Vagina (tissue), 2 donors: ENCODE data around the gene ATF6B. TPM values are rescaled to one million over a fixed set of nuclear protein-coding genes. Genes with fewer than 3 reads are reported as not detected.

Experiments used
- DNase-seq, 2 donors: peaks; one replicate each; pipeline ENCODE4 v3.0.0-alpha.2; 2017; ENCODE audit errors: extremely low spot score in 2 of 2
- H3K27ac ChIP-seq: fragments of 200-600 bp; sonication (generic); one replicate; pipeline ENCODE4 v1.5.1; 2019
- H3K27me3 ChIP-seq: fragments of 200-600 bp; sonication (generic); one replicate; pipeline ENCODE4 v1.5.1; 2019
- H3K36me3 ChIP-seq, 2 donors: fragments of 200-600 bp; sonication (generic); one replicate each; pipeline ENCODE4 v1.5.1; 2017 to 2019
- H3K4me1 ChIP-seq: fragments of 200-600 bp; sonication (generic); one replicate; pipeline ENCODE4 v1.5.1; 2019
- H3K4me3 ChIP-seq, 2 donors: fragments of 200-600 bp; sonication (generic); 1 replicate in 1 of 2; 2 replicates in 1 of 2; pipeline ENCODE4 v1.5.1; 2016 to 2019
- H3K9me3 ChIP-seq: fragments of 200-600 bp; sonication (generic); one replicate; pipeline ENCODE4 v1.5.1; 2019
- POLR2A ChIP-seq, 2 donors: fragments of 450-650 bp; IDR thresholded peaks; one replicate each; pipeline ENCODE4 v1.6.1; 2017; ENCODE audit warnings: antibody characterized with exemption in 2 of 2, mild to moderate bottlenecking in 2 of 2, moderate library complexity in 2 of 2
- POLR2AphosphoS5 ChIP-seq, 2 donors: sonication (generic); formaldehyde crosslinking; IDR thresholded peaks; one replicate each; pipeline ENCODE4 v1.9.0; 2017; ENCODE audit warnings: antibody characterized with exemption in 2 of 2, mild to moderate bottlenecking in 2 of 2, low read depth in 1 of 2; ENCODE audit not compliant: insufficient read depth in 1 of 2
- intact Hi-C: fragments of 100-400 bp; cut with DNase I; formaldehyde crosslinking; loops from one replicate; pipeline ENCODE4 v1.15.1; 2023
- total RNA-seq: library from RNA; depleted of rRNA; stranded (reverse); fragments of >200 nt; gene quantifications from one replicate; pipeline ENCODE4 v1.2.3, GENCODE V29; 2016
- TF ChIP-seq, protein P1 (sequence below), 3 experiments: fragments of 450-650 bp in 2 of 3; fragments of 200-600 bp in 1 of 3; sonication (generic) in 1 of 3; IDR thresholded peaks; one replicate each; pipeline ENCODE4 v1.5.1; 2017 to 2019; ENCODE audit warnings: antibody characterized with exemption in 3 of 3, mild to moderate bottlenecking in 2 of 3, moderate library complexity in 2 of 3

Gene ATF6B
- total RNA-seq, 1 donor from 2014 or later, result 76.6 TPM

DNA sequence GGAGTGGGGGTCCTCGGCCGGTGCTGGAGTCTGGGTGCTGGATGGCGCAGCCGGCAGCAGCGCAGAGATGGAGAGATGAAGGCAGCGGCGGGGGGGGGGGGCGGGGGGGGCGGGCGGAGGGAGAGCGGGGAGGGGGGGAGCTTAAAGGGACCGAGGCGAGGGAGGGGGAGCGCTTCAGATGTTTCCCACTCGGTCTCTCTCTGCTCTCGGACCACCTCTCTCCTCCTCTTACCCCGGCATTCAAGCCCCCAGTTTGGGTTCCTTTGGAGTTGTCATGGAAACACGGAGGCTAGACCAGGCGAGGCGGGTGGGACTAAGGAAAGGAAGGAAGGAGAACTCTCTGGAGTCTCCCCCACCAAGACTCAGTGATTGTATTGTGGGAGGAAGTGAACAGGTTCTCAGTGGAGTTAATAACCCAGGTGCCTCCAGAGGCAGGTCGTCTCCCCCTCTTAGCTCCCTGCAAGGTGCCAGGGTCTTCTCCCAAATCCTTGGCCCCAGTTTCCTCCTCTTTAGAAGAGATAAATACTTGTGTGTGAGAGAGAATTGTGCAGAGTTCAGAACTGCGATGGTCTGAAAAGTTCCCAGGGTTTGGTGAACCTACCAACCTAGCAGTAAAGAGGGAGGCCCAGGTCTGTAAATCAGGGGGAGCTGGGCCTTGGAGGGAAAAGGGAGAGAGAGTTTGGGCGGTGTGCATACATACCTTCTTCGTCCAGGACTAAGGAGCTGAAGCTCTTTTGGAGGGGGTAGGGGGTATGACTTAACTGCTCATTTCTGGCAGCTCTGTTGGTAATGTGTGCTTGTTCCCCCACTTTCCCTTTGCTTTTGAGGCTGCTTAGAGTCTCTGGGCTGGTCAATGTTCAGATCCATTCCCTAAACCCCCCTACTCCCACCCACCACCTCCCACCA lies 24.1 kb upstream of the ATF6B start, which contains the start of gene PRRT1:
TSS of gene PRRT1 (minus strand) at position 77 of the 906 bp plus-strand sequence. CDS start 112 bp downstream, outside the sequence.
- intact Hi-C loops, result loop anchor here (5.0 kb wide), 1 partner anchor 35 kb away; no protein-coding TSS in a partner anchor
- peaks cover 0 to 23% of the 10 kb centered on the region in 2 donors for H3K36me3 ChIP-seq
- no peaks in the 10 kb centered on the region for H3K27me3 ChIP-seq
- H3K9me3 ChIP-seq, result no peaks in the 10 kb centered on the region
- peak within 1 kb of the TSS; percentile 94 for H3K27ac ChIP-seq
- H3K4me3 ChIP-seq, result peak within 1 kb of the TSS; percentile 75 to 88
- DNase-seq, result no peak
- TF ChIP-seq, protein P1, sequence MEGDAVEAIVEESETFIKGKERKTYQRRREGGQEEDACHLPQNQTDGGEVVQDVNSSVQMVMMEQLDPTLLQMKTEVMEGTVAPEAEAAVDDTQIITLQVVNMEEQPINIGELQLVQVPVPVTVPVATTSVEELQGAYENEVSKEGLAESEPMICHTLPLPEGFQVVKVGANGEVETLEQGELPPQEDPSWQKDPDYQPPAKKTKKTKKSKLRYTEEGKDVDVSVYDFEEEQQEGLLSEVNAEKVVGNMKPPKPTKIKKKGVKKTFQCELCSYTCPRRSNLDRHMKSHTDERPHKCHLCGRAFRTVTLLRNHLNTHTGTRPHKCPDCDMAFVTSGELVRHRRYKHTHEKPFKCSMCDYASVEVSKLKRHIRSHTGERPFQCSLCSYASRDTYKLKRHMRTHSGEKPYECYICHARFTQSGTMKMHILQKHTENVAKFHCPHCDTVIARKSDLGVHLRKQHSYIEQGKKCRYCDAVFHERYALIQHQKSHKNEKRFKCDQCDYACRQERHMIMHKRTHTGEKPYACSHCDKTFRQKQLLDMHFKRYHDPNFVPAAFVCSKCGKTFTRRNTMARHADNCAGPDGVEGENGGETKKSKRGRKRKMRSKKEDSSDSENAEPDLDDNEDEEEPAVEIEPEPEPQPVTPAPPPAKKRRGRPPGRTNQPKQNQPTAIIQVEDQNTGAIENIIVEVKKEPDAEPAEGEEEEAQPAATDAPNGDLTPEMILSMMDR (IDR thresholded peaks at IDR 0.05), result no peak
- TF ChIP-seq POLR2A (IDR thresholded peaks at IDR 0.05) (no peak), POLR2AphosphoS5 (IDR thresholded peaks at IDR 0.05; ENCODE audit: insufficient read depth in 1 of 2, low read depth in 1 of 2) (no peak)
- H3K4me1 ChIP-seq, result peaks cover 49% of the 10 kb centered on the region

DNA sequence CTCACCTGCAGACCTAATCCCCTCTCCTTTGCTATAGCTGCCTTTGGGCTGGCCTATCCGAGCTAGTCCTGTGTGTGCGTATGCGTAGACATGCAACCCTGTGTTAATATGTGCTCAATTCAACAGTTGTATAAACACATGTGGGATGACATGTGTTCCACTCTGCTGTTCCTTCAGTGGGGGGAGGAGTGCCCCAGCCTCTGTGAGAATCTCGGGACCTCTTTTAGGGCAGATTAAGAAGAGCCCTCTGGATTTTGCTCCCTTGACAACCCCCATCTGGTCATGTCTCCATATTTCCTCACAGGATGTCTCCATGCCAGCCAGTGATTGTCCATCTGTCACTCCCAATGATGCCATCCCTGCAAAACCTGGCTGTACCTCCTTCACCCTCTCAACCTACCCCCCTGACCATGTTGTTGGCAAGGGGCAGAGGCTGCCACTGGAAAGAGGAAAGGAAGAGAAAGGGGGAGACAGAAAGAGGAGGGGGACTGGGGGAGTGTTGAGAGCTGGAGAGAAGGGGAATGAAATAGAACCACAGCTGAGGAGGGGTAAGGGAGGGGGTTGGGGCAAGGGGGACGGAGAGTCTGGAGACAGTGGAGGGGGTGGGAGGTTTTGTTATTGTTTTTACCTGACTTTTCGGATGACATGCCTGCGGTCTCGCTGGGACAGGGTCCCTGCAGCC lies 23.3 kb upstream of the ATF6B start:
- H3K27ac ChIP-seq, result peak overlapping the region; percentile 94
- H3K9me3 ChIP-seq, result no peaks in the 10 kb centered on the region
- intact Hi-C loops, result loop anchor here (5.0 kb wide), 1 partner anchor 34 kb away; no protein-coding TSS in a partner anchor
- no peaks in the 10 kb centered on the region for H3K27me3 ChIP-seq
- H3K36me3 ChIP-seq, result peaks cover 0 to 15% of the 10 kb centered on the region in 2 donors
- TF ChIP-seq, protein P1 (IDR thresholded peaks at IDR 0.05), result no peak
- TF ChIP-seq POLR2A (IDR thresholded peaks at IDR 0.05) (no peak), POLR2AphosphoS5 (IDR thresholded peaks at IDR 0.05; ENCODE audit: insufficient read depth in 1 of 2, low read depth in 1 of 2) (no peak)
- no peak for DNase-seq
- peak overlapping the region; percentile 75 to 88 for H3K4me3 ChIP-seq
- H3K4me1 ChIP-seq, result peaks cover 49% of the 10 kb centered on the region

GRCh38 chr6:32149932-32150870 lies 22.2 kb upstream of the ATF6B start:
- Histone ChIP-seq H3K9me3 (no peaks in the 10 kb centered on the region), H3K4me3 (peak overlapping the region; percentile 75 to 88), H3K27ac (peak overlapping the region; percentile 53), H3K27me3 (no peaks in the 10 kb centered on the region), H3K36me3 (peaks cover 0 to 6% of the 10 kb centered on the region in 2 donors), H3K4me1 (peaks cover 42% of the 10 kb centered on the region)
- TF ChIP-seq POLR2A (IDR thresholded peaks at IDR 0.05) (no peak), POLR2AphosphoS5 (IDR thresholded peaks at IDR 0.05; ENCODE audit: insufficient read depth in 1 of 2, low read depth in 1 of 2) (no peak)
- TF ChIP-seq, protein P1 (IDR thresholded peaks at IDR 0.05), result no peak
- no peak for DNase-seq
- intact Hi-C loops, result loop anchor here (5.0 kb wide), 1 partner anchor 33 kb away; no protein-coding TSS in a partner anchor

DNA sequence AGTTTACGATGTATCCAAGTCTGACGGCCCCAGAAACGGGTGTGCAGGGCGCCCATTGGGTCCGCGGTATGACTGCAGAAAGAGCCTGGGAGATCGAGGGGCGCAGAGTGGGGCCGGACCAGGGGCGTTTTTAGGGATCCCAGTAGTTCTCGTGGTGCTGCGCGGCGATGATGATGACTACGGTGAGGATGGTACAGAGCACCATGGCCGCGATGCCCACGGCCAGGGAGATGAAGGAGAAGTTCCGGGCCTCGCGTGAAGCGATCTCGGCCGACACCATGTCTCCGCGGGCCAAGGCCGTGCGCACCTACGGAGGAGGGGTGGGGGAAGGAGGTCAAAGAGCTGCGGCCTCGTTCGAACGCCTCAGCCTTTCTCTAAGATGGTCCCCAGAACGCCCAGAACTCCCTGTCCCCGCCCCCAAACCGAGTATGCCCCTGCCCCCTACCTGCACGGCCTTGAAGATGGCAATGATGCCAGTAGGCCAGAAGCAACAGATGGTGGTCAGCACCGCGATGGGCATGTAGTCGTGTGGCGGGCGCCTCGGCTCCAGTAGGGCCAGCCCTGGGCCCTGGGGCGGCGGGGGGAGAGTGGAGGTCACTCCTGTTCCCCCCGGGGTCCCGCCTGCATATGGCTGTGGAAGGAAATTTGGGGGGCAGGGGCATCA lies 21.2 kb upstream of the ATF6B start:
- Histone ChIP-seq H3K27me3 (no peaks in the 10 kb centered on the region), H3K36me3 (peaks cover 0 to 6% of the 10 kb centered on the region in 2 donors), H3K4me1 (peaks cover 33% of the 10 kb centered on the region), H3K4me3 (peak overlapping the region in 1 of 2 donors; percentile 3), H3K9me3 (no peaks in the 10 kb centered on the region), H3K27ac (no peak overlapping the region)
- TF ChIP-seq POLR2AphosphoS5 (IDR thresholded peaks at IDR 0.05; ENCODE audit: insufficient read depth in 1 of 2, low read depth in 1 of 2) (no peak), POLR2A (IDR thresholded peaks at IDR 0.05) (no peak)
- TF ChIP-seq, protein P1 (IDR thresholded peaks at IDR 0.05), result no peak
- DNase-seq, result no peak
- intact Hi-C loops, result no loop called here
